GM10847 (cell line): ENCODE measurements around the gene KCNT1.

Source experiments
- POLR2A ChIP-seq: IDR thresholded peaks from 2 replicates; pipeline ENCODE4 v1.6.1; 2011; ENCODE audit not compliant: insufficient read length; ENCODE audit errors: extremely low read depth

The KCNT1 gene

GRCh38 chr9:135741276-135742219 lies 39.6 kb downstream of the KCNT1 start:
- TF ChIP-seq POLR2A: no peak

DNA sequence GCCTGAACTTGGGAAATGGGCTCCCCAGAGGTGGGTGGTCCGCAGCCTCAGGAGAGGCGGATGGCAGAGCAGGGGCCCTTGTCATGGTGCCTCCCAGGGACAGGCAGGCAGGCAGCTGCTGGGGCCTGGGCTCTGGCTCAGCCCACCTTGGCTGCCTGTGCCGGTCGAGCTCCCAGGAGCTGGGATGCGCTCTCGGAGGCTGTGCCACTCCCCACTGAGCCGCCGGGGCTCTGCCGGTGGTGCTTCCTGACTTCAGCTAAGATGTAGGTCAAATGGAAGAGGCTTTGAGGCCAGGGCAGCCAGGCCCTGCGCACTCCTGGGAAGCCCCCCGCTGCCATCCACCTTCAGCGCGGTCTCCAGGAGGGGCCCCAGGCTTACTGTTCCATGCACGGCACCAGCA lies 41.0 kb downstream of the KCNT1 start:
- no peak for TF ChIP-seq POLR2A

- TF ChIP-seq POLR2A: no peak
Measured at GRCh38 chr9:135743546-135744332, 41.8 kb downstream of the KCNT1 start.

GRCh38 chr9:135744333-135745070 lies 42.5 kb downstream of the KCNT1 start:
- TF ChIP-seq POLR2A: no peak

- no peak for TF ChIP-seq POLR2A
Measured at GRCh38 chr9:135745189-135745588, 43.2 kb downstream of the KCNT1 start.

DNA sequence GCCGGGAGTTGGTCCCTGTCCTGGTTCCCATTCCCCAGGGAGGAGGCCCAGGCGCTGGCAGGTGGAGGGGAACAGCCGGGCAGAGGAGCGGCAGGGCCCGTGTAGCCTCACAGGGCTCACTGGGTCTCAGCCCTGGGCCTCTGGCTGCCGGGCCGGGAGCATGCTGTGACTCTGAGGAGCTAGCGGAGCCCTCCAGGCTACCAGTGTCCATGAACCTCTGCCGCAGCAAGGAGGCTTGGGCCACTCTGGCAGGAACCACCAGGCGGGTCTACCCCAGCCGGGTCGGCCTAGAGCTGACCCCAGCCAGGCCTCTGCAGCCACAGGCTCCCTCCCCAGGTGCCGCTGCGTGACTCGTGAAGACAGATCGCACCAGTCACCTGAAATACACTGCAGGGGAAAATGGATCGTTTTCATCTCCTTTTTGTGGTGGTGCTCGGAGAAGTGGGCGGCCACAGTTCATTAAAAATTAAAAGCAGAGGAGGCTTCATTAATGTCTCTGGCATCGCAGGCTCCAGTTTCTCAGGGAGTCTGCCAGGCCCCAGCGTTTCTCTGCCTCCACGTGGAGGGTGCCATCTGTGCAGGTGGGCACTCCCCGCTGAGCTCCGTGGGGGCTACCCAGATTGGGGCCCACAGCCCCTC lies 43.8 kb downstream of the KCNT1 start:
- no peak for TF ChIP-seq POLR2A

- TF ChIP-seq POLR2A: no peak
Measured at GRCh38 chr9:135746565-135746964, 44.6 kb downstream of the KCNT1 start.

GRCh38 chr9:135747311-135747710 lies 45.3 kb downstream of the KCNT1 start:
- no peak for TF ChIP-seq POLR2A

DNA sequence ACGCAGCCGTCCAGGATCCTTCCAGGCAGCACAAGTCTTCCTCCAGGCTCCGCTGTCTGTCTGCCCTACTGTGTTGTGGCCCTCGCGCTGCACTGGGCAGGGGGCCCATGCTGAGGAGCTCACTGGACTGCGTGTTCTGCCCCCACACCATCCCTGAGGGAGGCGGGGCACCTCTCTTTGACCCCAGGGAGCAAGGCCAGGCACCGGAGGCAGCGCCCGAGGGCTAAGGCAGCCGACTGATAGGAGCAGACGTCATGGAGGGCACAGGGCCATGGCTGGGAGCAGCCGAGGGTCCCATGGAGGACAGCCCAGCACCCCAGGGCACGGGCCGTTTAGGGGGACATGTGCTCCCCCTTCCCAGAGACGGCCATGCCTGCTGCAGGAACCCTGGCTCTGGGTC lies 46.7 kb downstream of the KCNT1 start:
- TF ChIP-seq POLR2A: no peak

GRCh38 chr9:135749171-135750045 lies 47.4 kb downstream of the KCNT1 start:
- TF ChIP-seq POLR2A: no peak

DNA sequence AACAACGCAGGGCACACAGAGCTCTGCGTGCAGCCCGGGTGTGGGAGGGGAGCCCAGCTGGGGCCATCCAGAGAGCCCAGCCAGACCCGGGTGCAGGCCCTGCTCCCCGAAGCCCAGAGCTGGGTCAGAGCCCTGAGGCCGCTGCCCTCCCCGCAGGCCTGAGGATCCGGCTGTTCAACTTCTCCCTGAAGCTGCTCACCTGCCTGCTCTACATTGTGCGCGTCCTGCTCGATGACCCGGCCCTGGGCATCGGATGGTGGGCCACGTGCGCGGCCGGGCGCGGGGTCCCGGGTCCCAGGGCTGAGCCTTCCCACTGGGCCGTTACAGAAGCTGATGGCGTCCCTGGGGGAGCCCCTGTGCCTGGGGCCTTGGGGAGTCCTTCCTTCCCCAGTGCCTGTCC lies 48.8 kb downstream of the KCNT1 start:
- TF ChIP-seq POLR2A: no peak

DNA sequence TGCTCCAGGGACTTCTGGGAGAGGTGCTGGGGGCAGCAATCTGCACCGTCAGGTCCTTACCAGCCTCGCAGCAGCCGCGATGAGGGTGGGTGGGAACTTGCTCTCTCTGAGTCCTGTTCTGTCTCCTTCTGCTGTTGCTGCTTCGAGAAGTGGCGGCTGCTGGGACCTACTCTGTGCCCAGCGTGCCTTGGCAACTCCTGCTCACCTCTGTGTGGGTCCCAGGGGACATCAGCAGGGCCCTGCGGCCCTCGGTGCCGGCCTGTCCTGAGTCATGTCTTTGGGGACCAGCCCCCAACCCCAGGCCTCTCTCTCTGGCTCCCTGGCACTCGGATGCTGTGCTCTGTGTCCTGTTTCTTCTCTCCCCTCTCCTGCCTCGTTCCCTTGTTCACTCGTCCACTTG lies 49.5 kb downstream of the KCNT1 start:
- no peak for TF ChIP-seq POLR2A

GRCh38 chr9:135752281-135753204 lies 50.6 kb downstream of the KCNT1 start:
- TF ChIP-seq POLR2A: no peak
